ENCODE data around the gene TBL1X. TPM values are rescaled to one million over a fixed set of nuclear protein-coding genes. Genes with fewer than 3 reads are reported as not detected.
"Not testable (repeated sequence)": the region's sequence is repeated elsewhere in the genome, so short reads cannot be mapped to it uniquely, and the experiment has no call there.

TBL1X gene
- total RNA-seq, 4 donors from 2014 or later = 27.7 to 49.1 (median 39.6) TPM

GRCh38 chrX:9535101-9535500 is 70.2 kb downstream of the TBL1X start:
- Histone ChIP-seq H3K27ac (peak overlapping the region in 2 of 4 donors; percentile 25 to 51), H3K27me3 (no peaks in the 10 kb centered on the region), H3K9me3 (no peaks in the 10 kb centered on the region), H3K36me3 (no peaks in the 10 kb centered on the region), H3K4me1 (peaks cover 0 to 49% (median 3%) of the 10 kb centered on the region in 3 donors), H3K4me3 (no peak overlapping the region)
- TF ChIP-seq CTCF (IDR thresholded peaks at IDR 0.05) = no peak
- TF ChIP-seq EP300 (IDR thresholded peaks at IDR 0.05) = no peak
- no peak for TF ChIP-seq POLR2AphosphoS5 (IDR thresholded peaks at IDR 0.05)
- no peak for TF ChIP-seq POLR2A (IDR thresholded peaks at IDR 0.05)
- 16 to 20% methylated on average over 1 to 4 of the region's 4 CpGs for WGBS, 2 donors (ENCODE audit: low coverage in 1 of 2)
- ATAC-seq = no peak

- not testable (repeated sequence) for H3K27me3 ChIP-seq, H3K27ac ChIP-seq, H3K9me3 ChIP-seq, H3K4me3 ChIP-seq, ATAC-seq, H3K36me3 ChIP-seq
- H3K4me1 ChIP-seq = peaks cover 0 to 39% (median 3%) of the 10 kb centered on the region in 3 donors
- WGBS, 2 donors (ENCODE audit: low coverage in 1 of 2) = 65 to 79% methylated on average over 3 to 5 of the region's 10 CpGs
Observed at GRCh38 chrX:9536156-9536555, 71.3 kb downstream of the TBL1X start.

- TF ChIP-seq EP300 (IDR thresholded peaks at IDR 0.05) = no peak
- no peak for TF ChIP-seq POLR2A (IDR thresholded peaks at IDR 0.05)
- no peak for TF ChIP-seq POLR2AphosphoS5 (IDR thresholded peaks at IDR 0.05)
- no peak for TF ChIP-seq CTCF (IDR thresholded peaks at IDR 0.05)
- Histone ChIP-seq H3K27ac (no peak overlapping the region), H3K4me1 (peaks cover 0 to 25% (median 3%) of the 10 kb centered on the region in 3 donors), H3K36me3 (no peaks in the 10 kb centered on the region), H3K27me3 (no peaks in the 10 kb centered on the region), H3K4me3 (no peak overlapping the region), H3K9me3 (no peaks in the 10 kb centered on the region)
- no peak for ATAC-seq
- 94% methylated on average over 3 of the region's 8 CpGs; no CpG with 5 or more reads in 1 of the 2 donors for WGBS, 2 donors (ENCODE audit: low coverage in 1 of 2)
Observed at GRCh38 chrX:9537781-9538180, 72.9 kb downstream of the TBL1X start.

- H3K4me1 ChIP-seq = peaks cover 0 to 20% (median 3%) of the 10 kb centered on the region in 3 donors
- no peak for ATAC-seq
- H3K9me3 ChIP-seq = no peaks in the 10 kb centered on the region
- no peaks in the 10 kb centered on the region for H3K27me3 ChIP-seq
- no peaks in the 10 kb centered on the region for H3K36me3 ChIP-seq
- no peak overlapping the region for H3K4me3 ChIP-seq
- no peak overlapping the region for H3K27ac ChIP-seq
- no peak for TF ChIP-seq POLR2AphosphoS5 (IDR thresholded peaks at IDR 0.05)
- no peak for TF ChIP-seq POLR2A (IDR thresholded peaks at IDR 0.05)
- no peak for TF ChIP-seq EP300 (IDR thresholded peaks at IDR 0.05)
- TF ChIP-seq CTCF (IDR thresholded peaks at IDR 0.05) = no peak
- WGBS, 2 donors (ENCODE audit: low coverage in 1 of 2) = 71 to 89% methylated on average over 2 to 3 of the region's 10 CpGs
Observed at GRCh38 chrX:9538544-9539045, 73.7 kb downstream of the TBL1X start.

- no peak for TF ChIP-seq POLR2A (IDR thresholded peaks at IDR 0.05)
- TF ChIP-seq CTCF (IDR thresholded peaks at IDR 0.05) = no peak
- TF ChIP-seq POLR2AphosphoS5 (IDR thresholded peaks at IDR 0.05) = no peak
- no peak for TF ChIP-seq EP300 (IDR thresholded peaks at IDR 0.05)
Observed at GRCh38 chrX:9539605-9540387, 74.9 kb downstream of the TBL1X start.

More at GRCh38 chrX:9539605-9540387, 74.9 kb downstream of the TBL1X start:
- Histone ChIP-seq H3K4me1 (peaks cover 0 to 10% (median 3%) of the 10 kb centered on the region in 3 donors), H3K27ac (no peak overlapping the region), H3K4me3 (no peak overlapping the region), H3K27me3 (no peaks in the 10 kb centered on the region), H3K36me3 (no peaks in the 10 kb centered on the region), H3K9me3 (no peaks in the 10 kb centered on the region)
- 76 to 86% methylated on average over 3 to 5 of the region's 5 CpGs for WGBS, 2 donors (ENCODE audit: low coverage in 1 of 2)
- no peak for ATAC-seq
